H9 (cell line): ENCODE data around the gene PRUNE2. TPM values are rescaled to one million over a fixed set of nuclear protein-coding genes. Genes with fewer than 3 reads are reported as not detected.

Experiments used
- DNase-seq: peaks from one replicate; pipeline ENCODE4 v3.0.0-alpha.2; 2017
- H2AFZ ChIP-seq: one replicate; pipeline ENCODE4 v1.6.1; 2013; ENCODE audit warnings: mild to moderate bottlenecking, low read length, control low read depth, moderate library complexity
- H2AK5ac ChIP-seq: 2 replicates; pipeline ENCODE4 v1.6.1; 2013; ENCODE audit warnings: low read length, control low read depth, mixed read lengths; ENCODE audit not compliant: insufficient read length
- H2BK120ac ChIP-seq: one replicate; pipeline ENCODE4 v1.6.1; 2013; ENCODE audit warnings: low read depth, mild to moderate bottlenecking, low read length, control low read depth, inconsistent platforms; ENCODE audit not compliant: poor library complexity, severe bottlenecking
- H2BK12ac ChIP-seq: 2 replicates; pipeline ENCODE4 v1.6.1; 2013; ENCODE audit warnings: low read length, control low read depth, mixed read lengths, low read depth; ENCODE audit not compliant: insufficient read length
- H2BK15ac ChIP-seq: 2 replicates; pipeline ENCODE4 v1.6.1; 2013; ENCODE audit warnings: low read depth, low read length, control low read depth
- H2BK20ac ChIP-seq: one replicate; pipeline ENCODE4 v1.6.1; 2013; ENCODE audit warnings: low read depth, mild to moderate bottlenecking, low read length, control low read depth, inconsistent platforms; ENCODE audit not compliant: poor library complexity, severe bottlenecking
- H2BK5ac ChIP-seq: 2 replicates; pipeline ENCODE4 v1.6.1; 2013; ENCODE audit warnings: low read length, control low read depth, mixed read lengths; ENCODE audit not compliant: insufficient read length
- H3K14ac ChIP-seq: 2 replicates; pipeline ENCODE4 v1.6.1; 2013; ENCODE audit warnings: low read length, control low read depth; ENCODE audit not compliant: insufficient read depth
- H3K18ac ChIP-seq: 2 replicates; pipeline ENCODE4 v1.6.1; 2013; ENCODE audit warnings: low read depth, mild to moderate bottlenecking, mixed read lengths, low read length, control low read depth; ENCODE audit not compliant: insufficient read length
- H3K23ac ChIP-seq: 2 replicates; pipeline ENCODE4 v1.6.1; 2013; ENCODE audit warnings: low read length, control low read depth, mixed read lengths, low read depth; ENCODE audit not compliant: insufficient read length
- H3K23me2 ChIP-seq: 2 replicates; pipeline ENCODE4 v1.6.1; 2013; ENCODE audit warnings: low read depth, mild to moderate bottlenecking, mixed read lengths, low read length, control low read depth; ENCODE audit not compliant: insufficient read length, poor library complexity, severe bottlenecking
- H3K27ac ChIP-seq: 2 replicates; pipeline ENCODE4 v1.5.1; 2013; ENCODE audit warnings: low read length, control low read depth, mixed read lengths, low read depth; ENCODE audit not compliant: insufficient read length
- H3K27me3 ChIP-seq: 2 replicates; pipeline ENCODE4 v1.6.1; 2013; ENCODE audit warnings: low read length, control low read depth, inconsistent platforms; ENCODE audit not compliant: insufficient read depth
- H3K4ac ChIP-seq: 2 replicates; pipeline ENCODE4 v1.6.1; 2013; ENCODE audit warnings: low read depth, mild to moderate bottlenecking, control low read depth, inconsistent platforms, low read length, moderate library complexity
- H3K4me1 ChIP-seq: 2 replicates; pipeline ENCODE4 v1.6.1; 2013; ENCODE audit warnings: low read length, control low read depth, inconsistent platforms; ENCODE audit not compliant: insufficient read depth
- H3K4me2 ChIP-seq: 2 replicates; pipeline ENCODE4 v1.6.1; 2013; ENCODE audit warnings: low read length, control low read depth, mixed read lengths; ENCODE audit not compliant: insufficient read length, insufficient read depth
- H3K56ac ChIP-seq: 2 replicates; pipeline ENCODE4 v1.6.1; 2013; ENCODE audit warnings: low read depth, mild to moderate bottlenecking, mixed read lengths, low read length, control low read depth; ENCODE audit not compliant: insufficient read length
- H3K79me1 ChIP-seq: 2 replicates; pipeline ENCODE4 v1.6.1; 2013; ENCODE audit warnings: low read depth, mild to moderate bottlenecking, moderate library complexity, low read length, control low read depth, inconsistent platforms; ENCODE audit not compliant: insufficient read depth, poor library complexity, severe bottlenecking
- H3K79me2 ChIP-seq: 2 replicates; pipeline ENCODE4 v1.6.1; 2013; ENCODE audit warnings: low read length, control low read depth, inconsistent platforms; ENCODE audit not compliant: insufficient read depth
- H3K9ac ChIP-seq: 2 replicates; pipeline ENCODE4 v1.6.1; 2013; ENCODE audit warnings: low read length, control low read depth, mixed read lengths; ENCODE audit not compliant: insufficient read length; ENCODE audit errors: extremely low read depth
- H3K9me3 ChIP-seq: one replicate; pipeline ENCODE4 v1.6.1; 2013; ENCODE audit warnings: low read depth, low read length, inconsistent platforms; ENCODE audit not compliant: control insufficient read depth
- H3T11ph ChIP-seq: one replicate; pipeline ENCODE4 v1.6.1; 2013; ENCODE audit warnings: mild to moderate bottlenecking, low read length, control low read depth, inconsistent platforms
- H4K20me1 ChIP-seq: one replicate; pipeline ENCODE4 v1.6.1; 2013; ENCODE audit not compliant: control insufficient read depth, insufficient read length, insufficient read depth
- H4K5ac ChIP-seq: 2 replicates; pipeline ENCODE4 v1.6.1; 2013; ENCODE audit warnings: low read depth, mild to moderate bottlenecking, mixed read lengths, low read length, control low read depth; ENCODE audit not compliant: insufficient read length
- H4K8ac ChIP-seq: replicated peaks from 2 replicates; pipeline ENCODE4 v1.6.1; 2013; ENCODE audit warnings: low read length, control low read depth, mixed read lengths, low read depth; ENCODE audit not compliant: insufficient read length
- H4K91ac ChIP-seq: 2 replicates; pipeline ENCODE4 v1.6.1; 2013; ENCODE audit warnings: low read depth, mild to moderate bottlenecking, moderate library complexity, mixed read lengths, low read length, control low read depth; ENCODE audit not compliant: insufficient read length
- H3K27ac Mint-ChIP-seq, 3 experiments: 2 replicates in 2 of 3; 3 replicates in 1 of 3; pipeline ENCODE4 v1.8.0; 2020 to 2021; ENCODE audit warnings: mixed read lengths in 3 of 3, mild to moderate bottlenecking in 1 of 3, moderate library complexity in 1 of 3
- H3K27me3 Mint-ChIP-seq: 2 replicates; pipeline ENCODE4 v1.8.0; 2021; ENCODE audit warnings: low read depth, mild to moderate bottlenecking, moderate library complexity, mixed read lengths
- H3K36me3 Mint-ChIP-seq, 3 experiments: 2 replicates in 2 of 3; 3 replicates in 1 of 3; pipeline ENCODE4 v1.8.0; 2020 to 2021; ENCODE audit warnings: low read depth in 3 of 3, mixed read lengths in 3 of 3; ENCODE audit not compliant: insufficient read depth in 1 of 3
- H3K4me1 Mint-ChIP-seq, 2 experiments: 2 replicates each; pipeline ENCODE4 v1.8.0; 2020; ENCODE audit warnings: mixed read lengths in 2 of 2
- H3K4me3 Mint-ChIP-seq, 2 experiments: 2 replicates in 1 of 2; 3 replicates in 1 of 2; pipeline ENCODE4 v1.8.0; 2020 to 2021; ENCODE audit warnings: mild to moderate bottlenecking in 2 of 2, mixed read lengths in 2 of 2, moderate library complexity in 1 of 2
- H3K9me3 Mint-ChIP-seq, 2 experiments: 2 replicates in 1 of 2; 3 replicates in 1 of 2; pipeline ENCODE4 v1.8.0; 2020; ENCODE audit warnings: mild to moderate bottlenecking in 2 of 2, mixed read lengths in 2 of 2, moderate library complexity in 1 of 2
- CTCF ChIP-seq: fragments of 200-600 bp; sonication (generic); conservative IDR thresholded peaks from 3 replicates; pipeline ENCODE4 v1.8.0; 2021; ENCODE audit warnings: antibody characterized with exemption, mild to moderate bottlenecking
- WGBS: extraction: QIAGEN DNeasy Blood & Tissue Kit; methylation state at CpG from one replicate; pipeline ENCODE4 v1.1.7; 2013; ENCODE audit warnings: missing lambda C conversion rate, low lambda C conversion rate, mixed read lengths; ENCODE audit not compliant: insufficient read length; ENCODE audit errors: extremely low coverage; 5-methylcytosine and 5-hydroxymethylcytosine counted together
- total RNA-seq: library from RNA; stranded (reverse); gene quantifications from 2 replicates; pipeline ENCODE4 v1.2.1, GENCODE V29; 2021

PRUNE2 gene
- total RNA-seq, 1 experiment from 2014 or later: 12.1 TPM

DNA sequence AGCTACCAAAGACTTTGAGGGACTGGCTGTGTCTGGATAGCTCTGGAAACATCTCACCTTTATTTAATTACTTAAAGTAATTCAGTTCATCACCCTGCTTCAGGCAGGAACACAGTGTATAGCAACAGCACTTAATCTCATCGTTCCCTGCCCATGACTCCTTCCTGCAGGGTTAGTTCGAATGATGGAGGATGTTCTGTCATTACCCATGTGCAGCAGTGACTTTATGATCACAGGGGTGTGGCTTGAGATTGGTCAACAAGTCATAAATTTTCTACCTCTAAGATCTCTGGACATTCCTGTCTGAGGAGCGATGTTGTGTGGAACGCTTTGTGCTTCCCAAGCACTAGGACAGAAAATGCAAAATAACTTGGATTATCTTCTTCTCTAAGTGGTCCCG, 37.1 kb upstream of the PRUNE2 start:
- Mint-ChIP-seq H3K27me3 (no peaks in the 10 kb centered on the region), H3K4me3 (no peak overlapping the region), H3K9me3 (no peaks in the 10 kb centered on the region), H3K36me3 (no peaks in the 10 kb centered on the region), H3K4me1 (no peaks in the 10 kb centered on the region), H3K27ac (no peak overlapping the region)
- no peaks in the 10 kb centered on the region for H3K79me1 ChIP-seq
- H3K79me2 ChIP-seq: no peaks in the 10 kb centered on the region
- no peak overlapping the region for H2BK120ac ChIP-seq
- H3K27ac ChIP-seq: no peak overlapping the region
- H2BK15ac ChIP-seq: no peak overlapping the region
- no peak overlapping the region for H3K9ac ChIP-seq
- H3K23ac ChIP-seq: no peak overlapping the region
- H3K4me1 ChIP-seq: no peaks in the 10 kb centered on the region
- H4K91ac ChIP-seq: no peak overlapping the region
- H2BK12ac ChIP-seq: no peak overlapping the region
- H2BK5ac ChIP-seq: no peak overlapping the region
- H4K5ac ChIP-seq: no peak overlapping the region
- H3K4me2 ChIP-seq: no peak overlapping the region
- TF ChIP-seq CTCF: no peak
- WGBS: no CpG with 5 or more reads among the region's 5 CpGs
- H4K8ac ChIP-seq: no peak overlapping the region
- no peak overlapping the region for H3T11ph ChIP-seq
- no peak overlapping the region for H2AK5ac ChIP-seq
- H2AFZ ChIP-seq: no peak overlapping the region
- no peaks in the 10 kb centered on the region for H4K20me1 ChIP-seq
- H3K4ac ChIP-seq: no peak overlapping the region
- H3K14ac ChIP-seq: no peak overlapping the region
- no peak overlapping the region for H2BK20ac ChIP-seq
- no peaks in the 10 kb centered on the region for H3K9me3 ChIP-seq
- no peak overlapping the region for H3K56ac ChIP-seq
- H3K27me3 ChIP-seq: no peaks in the 10 kb centered on the region
- H3K18ac ChIP-seq: no peak overlapping the region
- DNase-seq: no peak
- H3K23me2 ChIP-seq: no peaks in the 10 kb centered on the region
